Activated CD8-positive, alpha-beta T cell treated with anti-CD3 and anti-CD28 coated beads for 36 hours (primary cell): ENCODE results near the gene CREB3. TPM values are rescaled to one million over a fixed set of nuclear protein-coding genes. Genes with fewer than 3 reads are reported as not detected.
A peak's percentile ranks its signal among the peaks of the same experiment; 100 is the strongest.

Experiments
- ATAC-seq: fragments of 200-7000 bp; cut with Tn5 transposase; one replicate; pipeline ENCODE4 v1.10.0; 2021; ENCODE audit warnings: mild to moderate bottlenecking, moderate library complexity
- CTCF ChIA-PET: fragments of 350-600 bp; sonication (Branson Sonifier 250); formaldehyde crosslinking; loops from one replicate; lab custom pipeline; 2021; ENCODE audit warnings: antibody characterized with exemption; lab: Charles Lee
- POLR2A ChIA-PET: fragments of 350-600 bp; sonication (Branson Sonifier 250); formaldehyde crosslinking; loops from one replicate; lab custom pipeline; 2021; ENCODE audit warnings: antibody characterized with exemption; lab: Charles Lee
- DNase-seq: peaks from one replicate; pipeline ENCODE4 v3.0.0-alpha.2; 2020
- H3K27ac Mint-ChIP-seq: one replicate; pipeline ENCODE4 v1.8.0; 2021; ENCODE audit warnings: mild to moderate bottlenecking, mixed read lengths
- H3K27me3 Mint-ChIP-seq: one replicate; pipeline ENCODE4 v1.8.0; 2021; ENCODE audit warnings: mixed read lengths
- H3K36me3 Mint-ChIP-seq: one replicate; pipeline ENCODE4 v1.8.0; 2021; ENCODE audit warnings: low read depth, mixed read lengths
- H3K4me1 Mint-ChIP-seq: one replicate; pipeline ENCODE4 v1.8.0; 2021; ENCODE audit warnings: low read depth, mixed read lengths
- H3K4me3 Mint-ChIP-seq: one replicate; pipeline ENCODE4 v1.8.0; 2021; ENCODE audit warnings: mild to moderate bottlenecking, moderate library complexity, mixed read lengths
- H3K9me3 Mint-ChIP-seq: one replicate; pipeline ENCODE4 v1.8.0; 2021; ENCODE audit warnings: mixed read lengths
- intact Hi-C: fragments of 100-400 bp; cut with micrococcal nuclease; formaldehyde crosslinking; loops from one replicate; pipeline ENCODE4 v1.10.0; 2022
- total RNA-seq, 2 experiments: library from RNA; stranded (reverse); gene quantifications; one replicate each; pipeline ENCODE4 v1.2.3, GENCODE V29; 2021
- TF ChIP-seq, protein P1 (sequence below): fragments of 200-600 bp; IDR thresholded peaks from one replicate; pipeline ENCODE4 v1.8.0; 2022; ENCODE audit warnings: antibody characterized with exemption, mild to moderate bottlenecking

Gene CREB3
- total RNA-seq, 2 experiments from 2014 or later: 22.3 to 22.4 TPM

DNA sequence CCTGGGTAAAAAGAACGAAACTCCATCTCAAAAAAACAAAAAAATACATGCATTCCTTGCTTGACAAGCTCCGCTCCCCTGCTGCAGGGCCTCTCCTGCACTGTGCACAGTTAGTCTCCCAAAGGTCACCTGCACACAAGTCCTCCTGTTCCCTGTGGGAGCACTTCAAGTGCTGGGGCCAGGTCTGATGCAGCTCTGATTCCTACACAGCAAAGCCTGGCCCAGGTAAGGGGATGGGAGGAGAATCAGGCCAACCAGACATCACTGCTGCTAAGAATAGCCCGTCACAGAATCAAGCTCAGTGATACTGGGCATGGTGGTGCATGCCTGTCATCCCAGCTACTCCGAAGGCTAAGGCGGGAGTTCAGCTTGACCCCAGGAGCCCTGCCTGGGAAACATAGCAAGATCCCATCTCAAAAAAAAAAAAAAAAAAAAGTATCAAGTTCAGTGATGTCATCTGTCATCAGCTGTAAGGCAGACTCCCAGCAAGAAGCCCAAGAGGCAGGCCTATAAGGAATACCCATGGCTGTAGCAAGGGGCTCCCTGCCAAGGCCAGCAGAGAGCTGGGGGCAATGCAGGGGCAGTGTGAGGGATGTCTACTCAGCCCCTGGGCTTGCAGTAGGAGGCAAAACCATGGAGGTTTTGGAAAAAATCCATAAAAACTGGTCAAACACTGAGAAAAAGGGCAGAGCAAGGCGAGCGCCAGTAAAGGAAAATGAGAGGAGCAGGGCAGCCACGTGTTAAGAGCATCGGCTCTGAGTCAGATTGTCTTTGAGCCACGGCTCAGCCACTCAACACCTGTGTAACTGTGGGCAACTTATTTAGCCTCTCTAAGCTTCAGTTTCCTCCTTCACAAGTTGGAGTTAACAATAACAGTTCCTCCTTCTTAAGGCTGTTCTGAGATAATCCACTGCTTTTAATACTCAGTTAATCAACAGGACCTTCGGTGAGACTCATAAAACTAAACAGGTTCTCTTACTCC lies 46.0 kb upstream of the CREB3 start:
- ATAC-seq: no peak
- H3K36me3 Mint-ChIP-seq: no peaks in the 10 kb centered on the region
- H3K4me3 Mint-ChIP-seq: no peak overlapping the region
- intact Hi-C loops: no loop called here
- CTCF ChIA-PET: interaction anchor here (10.8 to 12.7 kb wide), 2 partner anchors 10 to 20 kb away, joined by 106 to 313 read pairs; partner anchors contain the start of genes ARHGEF39, CA9, CCDC107 and RMRP
- H3K4me1 Mint-ChIP-seq: peaks cover 18% of the 10 kb centered on the region
- no peak for DNase-seq
- TF ChIP-seq, protein P1, sequence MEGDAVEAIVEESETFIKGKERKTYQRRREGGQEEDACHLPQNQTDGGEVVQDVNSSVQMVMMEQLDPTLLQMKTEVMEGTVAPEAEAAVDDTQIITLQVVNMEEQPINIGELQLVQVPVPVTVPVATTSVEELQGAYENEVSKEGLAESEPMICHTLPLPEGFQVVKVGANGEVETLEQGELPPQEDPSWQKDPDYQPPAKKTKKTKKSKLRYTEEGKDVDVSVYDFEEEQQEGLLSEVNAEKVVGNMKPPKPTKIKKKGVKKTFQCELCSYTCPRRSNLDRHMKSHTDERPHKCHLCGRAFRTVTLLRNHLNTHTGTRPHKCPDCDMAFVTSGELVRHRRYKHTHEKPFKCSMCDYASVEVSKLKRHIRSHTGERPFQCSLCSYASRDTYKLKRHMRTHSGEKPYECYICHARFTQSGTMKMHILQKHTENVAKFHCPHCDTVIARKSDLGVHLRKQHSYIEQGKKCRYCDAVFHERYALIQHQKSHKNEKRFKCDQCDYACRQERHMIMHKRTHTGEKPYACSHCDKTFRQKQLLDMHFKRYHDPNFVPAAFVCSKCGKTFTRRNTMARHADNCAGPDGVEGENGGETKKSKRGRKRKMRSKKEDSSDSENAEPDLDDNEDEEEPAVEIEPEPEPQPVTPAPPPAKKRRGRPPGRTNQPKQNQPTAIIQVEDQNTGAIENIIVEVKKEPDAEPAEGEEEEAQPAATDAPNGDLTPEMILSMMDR: no peak
- no peak overlapping the region for H3K27ac Mint-ChIP-seq
- no peaks in the 10 kb centered on the region for H3K9me3 Mint-ChIP-seq
- POLR2A ChIA-PET: interaction anchor here (0.9 to 2.0 kb wide), 3 partner anchors 22 to 28 kb away, joined by 3 to 8 read pairs (median 3); partner anchors contain the start of genes ARHGEF39, CCDC107 and RMRP
- H3K27me3 Mint-ChIP-seq: no peaks in the 10 kb centered on the region

DNA sequence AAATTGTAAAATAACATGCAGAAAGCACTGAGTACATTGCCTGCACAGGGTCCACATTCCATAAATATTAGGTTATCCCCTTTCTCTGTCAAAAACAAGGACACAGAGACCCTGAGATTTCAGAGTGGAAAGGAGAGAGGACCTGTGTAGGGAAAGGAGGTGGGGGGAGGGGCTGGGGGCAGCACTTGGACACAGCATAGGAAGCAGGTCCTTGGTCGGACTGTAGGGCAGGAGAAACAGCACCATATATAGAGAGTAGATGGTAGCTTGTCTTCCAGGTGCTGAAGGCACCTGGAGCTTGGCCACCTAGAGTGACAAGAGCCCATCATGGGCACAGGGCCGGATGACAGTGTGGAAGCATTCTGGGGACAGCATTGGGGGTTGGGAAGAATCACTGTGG lies 45.2 kb upstream of the CREB3 start:
- intact Hi-C loops: no loop called here
- DNase-seq (no peak), ATAC-seq (no peak)
- no peaks in the 10 kb centered on the region for H3K27me3 Mint-ChIP-seq
- H3K9me3 Mint-ChIP-seq: no peaks in the 10 kb centered on the region
- TF ChIP-seq, protein P1: no peak
- no peak overlapping the region for H3K4me3 Mint-ChIP-seq
- peaks cover 18% of the 10 kb centered on the region for H3K4me1 Mint-ChIP-seq
- H3K27ac Mint-ChIP-seq: no peak overlapping the region
- no peaks in the 10 kb centered on the region for H3K36me3 Mint-ChIP-seq
- ChIA-PET POLR2A (interaction anchor here (1.3 to 2.4 kb wide), 3 partner anchors 23 to 29 kb away, joined by 3 to 12 read pairs (median 8); partner anchors contain the start of genes ARHGEF39, CCDC107 and RMRP), CTCF (interaction anchor here (0.7 to 12.7 kb wide), 4 partner anchors 10 to 69 kb away, joined by 3 to 313 read pairs (median 138); partner anchors contain the start of genes ARHGEF39, CA9, CCDC107 and CREB3)

DNA sequence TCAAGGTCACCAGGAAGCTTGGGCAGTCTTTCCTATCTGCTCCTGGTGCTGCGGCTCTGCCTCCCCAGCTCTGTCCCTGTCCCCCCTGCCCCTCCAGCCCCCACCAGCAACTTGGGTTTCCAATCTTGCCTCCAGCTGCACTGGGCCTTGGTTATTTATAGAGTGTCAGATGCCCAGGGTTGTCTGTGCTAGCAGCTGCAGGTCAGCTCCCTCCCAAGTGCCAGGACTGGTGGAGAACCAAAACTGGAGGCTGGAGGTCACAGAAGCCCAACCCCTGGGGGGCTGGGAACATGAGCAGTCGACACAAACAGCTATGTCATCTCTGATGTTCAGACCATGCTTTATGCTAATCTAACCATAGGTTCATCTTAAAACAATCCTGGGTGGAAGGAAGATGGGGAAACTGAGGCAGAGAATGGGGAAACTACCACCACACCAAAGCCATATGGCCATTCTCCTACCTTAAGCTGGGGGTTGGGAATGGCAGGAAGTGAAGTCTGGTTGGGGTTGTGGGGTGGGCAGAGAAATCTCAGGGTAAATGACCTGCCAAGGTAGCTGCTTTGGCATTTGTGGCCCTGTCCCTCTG lies 44.4 kb upstream of the CREB3 start:
- Mint-ChIP-seq H3K36me3 (no peaks in the 10 kb centered on the region), H3K4me3 (no peak overlapping the region), H3K27me3 (no peaks in the 10 kb centered on the region), H3K9me3 (no peaks in the 10 kb centered on the region), H3K27ac (no peak overlapping the region), H3K4me1 (peaks cover 18% of the 10 kb centered on the region)
- ChIA-PET CTCF (interaction anchor here (0.7 to 12.7 kb wide), 6 partner anchors 9 to 78 kb away, joined by 3 to 313 read pairs (median 57); partner anchors contain the start of genes ARHGEF39, CA9, CCDC107 and CREB3), POLR2A (interaction anchor here (1.2 to 2.4 kb wide), 5 partner anchors 15 to 79 kb away, joined by 3 to 12 read pairs (median 5); partner anchors contain the start of genes ARHGEF39, CA9, CCDC107 and RMRP)
- intact Hi-C loops: no loop called here
- no peak for DNase-seq
- TF ChIP-seq, protein P1: no peak
- ATAC-seq: no peak

DNA sequence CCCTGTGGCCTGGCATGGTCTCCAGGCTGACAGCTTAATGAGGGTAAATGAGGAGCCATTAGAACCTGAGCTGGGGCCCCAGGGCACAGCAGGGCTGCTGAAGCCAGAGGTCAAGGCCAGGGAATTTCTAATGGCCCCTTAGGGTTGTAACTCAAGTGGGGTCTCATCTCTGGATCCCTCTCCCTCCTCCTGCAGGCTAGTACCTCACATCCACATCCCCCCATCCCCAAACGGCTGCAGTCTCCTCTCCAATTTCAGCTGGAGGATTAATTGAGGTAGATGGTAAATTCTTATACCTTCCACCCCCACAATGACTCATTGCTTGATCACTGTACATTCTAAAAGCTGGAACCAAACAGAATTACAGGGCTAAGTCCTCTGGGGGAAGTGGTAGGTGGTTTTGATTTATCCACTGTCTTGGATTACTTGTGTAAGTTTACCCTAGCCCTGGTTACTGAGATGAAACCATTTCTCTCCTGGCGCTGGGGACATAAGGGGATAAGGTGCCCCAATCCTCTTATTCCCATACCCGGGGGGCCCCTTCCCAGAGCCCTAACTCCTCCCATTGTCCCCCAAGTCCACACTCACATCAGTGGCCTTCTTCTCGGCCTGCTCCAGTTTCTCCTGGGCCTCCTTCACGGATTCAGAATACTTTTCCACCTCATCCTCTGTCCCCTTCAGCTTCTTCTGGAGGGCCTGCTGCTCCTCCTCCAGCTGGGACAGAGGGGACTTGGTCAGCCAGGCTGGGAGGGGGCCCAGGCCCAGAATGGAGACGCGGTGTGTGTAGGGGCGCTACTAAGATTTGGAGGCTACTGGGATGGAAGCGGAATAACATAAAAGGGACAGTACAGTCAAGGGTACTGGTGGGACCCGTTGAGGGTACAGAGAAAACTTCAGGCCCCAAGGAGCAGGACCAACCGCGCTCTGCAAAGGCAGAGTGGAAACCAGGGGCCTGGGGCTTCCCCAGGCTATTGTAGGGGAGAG lies 43.6 kb upstream of the CREB3 start:
- Mint-ChIP-seq H3K36me3 (no peaks in the 10 kb centered on the region), H3K27me3 (no peaks in the 10 kb centered on the region), H3K4me3 (peak overlapping the region; percentile 34), H3K4me1 (peaks cover 18% of the 10 kb centered on the region), H3K27ac (peak overlapping the region; percentile 55), H3K9me3 (no peaks in the 10 kb centered on the region)
- ATAC-seq (peak; percentile 84), DNase-seq (peak; percentile 22)
- ChIA-PET POLR2A (interaction anchor here (1.2 to 2.4 kb wide), 4 partner anchors 16 to 80 kb away, joined by 4 to 12 read pairs (median 6); partner anchors contain the start of genes ARHGEF39, CA9, CCDC107 and RMRP), CTCF (interaction anchor here (1.4 to 12.7 kb wide), 5 partner anchors 8 to 78 kb away, joined by 6 to 313 read pairs (median 106); partner anchors contain the start of genes ARHGEF39, CA9, CCDC107 and CREB3)
- TF ChIP-seq, protein P1: no peak
- intact Hi-C loops: no loop called here
